Smooth muscle cell of the brain vasculature (primary cell): ENCODE results near the gene GUCY1A2.

ENCODE experiments used
- DNase-seq: peaks from one replicate; pipeline ENCODE4 v3.0.0-alpha.2; 2012; ENCODE audit warnings: low read depth, low spot score

Gene GUCY1A2

GRCh38 chr11:106998116-106998915 lies 20.0 kb downstream of the GUCY1A2 start:
- no peak for DNase-seq

- no peak for DNase-seq
Observed at GRCh38 chr11:106997227-106997626, 21.0 kb downstream of the GUCY1A2 start.

DNA sequence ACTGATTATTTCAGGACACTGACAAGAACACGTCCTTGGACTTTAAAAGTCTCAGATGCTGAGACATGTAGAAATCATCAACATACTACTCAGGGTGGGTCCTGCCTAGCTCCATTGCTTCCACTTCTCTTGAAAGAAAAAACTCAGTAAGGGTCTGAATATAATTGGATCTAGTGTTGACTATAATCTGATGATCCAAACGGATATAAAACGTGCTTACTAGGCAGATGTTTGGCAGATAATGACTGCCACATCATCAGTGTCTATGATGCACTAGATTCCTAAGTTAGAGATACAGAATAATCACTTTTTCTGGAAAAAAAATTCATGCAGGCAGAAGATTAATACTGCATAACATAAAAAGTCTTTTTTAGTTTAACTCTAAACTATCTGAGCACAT lies 21.6 kb downstream of the GUCY1A2 start:
- DNase-seq: no peak

DNA sequence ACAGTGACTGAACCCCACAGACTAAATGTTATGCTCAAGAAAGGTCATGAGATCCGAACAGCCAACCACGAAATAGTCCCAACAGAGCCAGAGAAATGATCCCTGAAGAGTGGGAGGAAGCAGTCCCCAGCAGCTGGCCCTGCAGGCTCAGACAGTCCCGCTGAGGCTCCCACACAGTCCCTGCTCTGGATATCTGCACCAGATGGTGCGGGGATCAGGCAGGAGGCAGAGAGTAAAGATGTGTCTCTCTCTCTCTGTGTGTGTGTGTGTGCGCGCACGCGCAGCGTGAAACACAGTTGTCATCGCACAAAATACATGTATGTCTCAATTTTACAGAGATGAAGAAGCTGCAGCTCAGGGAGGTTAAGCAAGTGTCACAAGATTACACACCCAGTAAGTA lies 27.9 kb downstream of the GUCY1A2 start:
- no peak for DNase-seq

- no peak for DNase-seq
Observed at GRCh38 chr11:106989078-106989455, 29.2 kb downstream of the GUCY1A2 start.

GRCh38 chr11:106988151-106989077 lies 29.9 kb downstream of the GUCY1A2 start:
- DNase-seq: no peak

DNA sequence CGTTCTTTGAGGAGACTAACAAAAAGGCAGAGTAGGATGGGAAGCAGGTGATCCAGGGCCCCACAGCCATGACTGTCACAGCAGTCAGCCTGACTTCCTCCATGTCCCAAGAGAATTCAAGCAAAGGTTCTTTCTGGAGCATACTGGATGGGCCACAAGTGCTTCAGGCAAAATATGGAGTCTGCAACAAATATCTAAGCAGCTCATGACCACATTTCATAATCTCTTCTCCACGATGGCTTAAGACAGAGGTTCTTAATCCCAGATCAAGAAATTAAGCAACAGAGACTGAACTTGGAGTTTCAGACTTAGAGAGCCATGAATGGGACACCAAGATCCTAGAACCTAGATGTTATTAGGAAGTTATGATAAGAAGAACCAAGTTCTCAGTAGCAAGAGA lies 31.6 kb downstream of the GUCY1A2 start:
- DNase-seq: no peak

GRCh38 chr11:106986261-106986660 lies 32.0 kb downstream of the GUCY1A2 start:
- no peak for DNase-seq

DNA sequence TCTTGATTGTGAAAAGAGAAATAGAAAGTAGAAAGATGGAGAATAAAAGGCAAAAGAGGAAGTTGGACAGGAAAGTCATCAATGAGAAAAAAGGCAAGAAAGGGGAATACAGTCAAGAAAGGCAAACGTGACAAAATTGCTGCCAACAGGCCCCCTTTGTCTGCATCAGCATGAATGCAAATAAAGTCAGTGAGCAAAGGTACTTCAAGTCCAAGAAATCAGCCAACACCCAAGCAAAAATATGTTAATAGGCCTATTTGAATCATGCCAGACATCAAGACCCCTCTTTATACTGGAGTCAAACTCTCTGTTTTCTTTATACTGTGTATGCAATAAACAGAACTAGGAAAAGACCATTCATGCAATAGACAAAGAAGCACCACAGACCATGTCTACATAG lies 34.3 kb downstream of the GUCY1A2 start:
- DNase-seq: no peak

DNA sequence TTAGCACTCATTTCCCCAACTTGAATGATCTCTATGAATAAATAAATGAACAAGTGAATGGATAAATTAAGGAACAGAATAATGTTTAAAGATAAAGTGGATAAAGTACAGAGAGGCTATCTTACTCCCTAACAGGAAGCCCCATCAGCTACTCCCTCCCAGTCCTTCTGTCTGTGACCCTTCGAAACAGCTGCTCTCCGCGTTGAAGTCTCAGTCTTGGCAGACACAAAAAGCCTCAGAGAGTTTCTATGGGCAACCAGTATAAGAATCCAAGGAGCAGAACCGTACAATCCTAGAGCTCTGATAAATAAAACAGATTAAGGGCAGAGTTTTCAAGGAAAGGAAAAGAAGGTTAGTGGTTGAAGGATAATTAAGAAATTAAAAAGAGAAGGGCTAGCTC lies 35.0 kb downstream of the GUCY1A2 start:
- DNase-seq: no peak

DNA sequence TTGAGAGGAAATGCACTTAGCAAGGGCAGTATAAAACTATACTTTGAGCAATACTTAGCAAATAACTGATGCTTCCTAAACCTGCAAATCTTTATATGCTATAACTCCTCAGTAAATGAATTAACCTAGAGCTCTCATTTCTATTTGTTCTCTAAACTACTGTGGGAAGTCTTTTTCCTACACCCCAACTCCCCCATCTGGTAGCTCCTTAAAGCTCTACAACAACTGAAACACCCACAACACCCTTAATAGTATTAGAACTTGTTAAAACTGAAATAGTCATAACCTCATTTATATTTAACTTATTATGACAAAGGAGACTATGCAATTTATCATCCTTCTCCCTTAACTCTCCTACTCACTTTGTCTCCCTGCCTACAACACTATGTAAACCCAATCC lies 43.4 kb downstream of the GUCY1A2 start:
- no peak for DNase-seq

GRCh38 chr11:106971864-106972263 lies 46.4 kb downstream of the GUCY1A2 start:
- DNase-seq: no peak

- no peak for DNase-seq
Observed at GRCh38 chr11:106969644-106970355, 48.5 kb downstream of the GUCY1A2 start.

DNA sequence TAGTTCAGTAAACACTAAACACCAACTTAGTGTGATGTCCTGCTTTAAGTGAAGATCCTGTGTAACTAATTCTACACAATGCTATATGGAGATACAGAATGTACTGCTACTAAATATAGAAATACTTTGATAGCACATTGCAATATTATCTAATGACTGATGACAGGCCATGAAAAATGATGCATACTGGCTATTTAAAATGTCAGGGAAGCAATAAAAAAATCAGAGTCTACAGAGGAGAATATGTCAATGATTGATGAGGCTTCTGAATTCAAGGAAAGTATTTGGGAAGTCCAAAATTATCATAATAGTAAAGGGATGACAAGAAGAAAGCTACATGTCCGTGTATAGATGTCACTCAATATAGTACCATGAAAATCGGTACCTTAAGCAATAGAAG lies 55.3 kb downstream of the GUCY1A2 start:
- no peak for DNase-seq

GRCh38 chr11:106961518-106961917 lies 56.8 kb downstream of the GUCY1A2 start:
- peak; percentile 76 for DNase-seq

- DNase-seq: no peak
Observed at GRCh38 chr11:106961048-106961447, 57.2 kb downstream of the GUCY1A2 start.

DNA sequence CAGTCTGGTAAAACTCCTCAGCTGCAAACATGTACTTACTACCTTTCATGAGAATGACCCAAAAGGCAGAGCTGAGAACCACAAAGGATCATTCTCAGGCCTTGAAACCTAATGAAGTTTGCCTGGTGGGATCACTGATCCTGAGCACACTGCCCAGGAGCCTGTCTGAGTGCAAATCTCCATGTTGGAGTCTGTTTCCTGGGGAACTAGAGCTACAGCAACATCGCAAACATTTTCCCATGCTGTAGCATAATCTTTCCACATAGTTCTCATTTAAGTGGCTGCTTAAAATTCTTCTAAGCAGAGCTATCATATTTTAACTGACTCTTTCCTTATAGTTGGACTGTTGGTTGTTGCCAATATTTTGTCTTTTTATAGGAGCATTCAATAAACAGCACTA lies 58.5 kb downstream of the GUCY1A2 start:
- no peak for DNase-seq

DNA sequence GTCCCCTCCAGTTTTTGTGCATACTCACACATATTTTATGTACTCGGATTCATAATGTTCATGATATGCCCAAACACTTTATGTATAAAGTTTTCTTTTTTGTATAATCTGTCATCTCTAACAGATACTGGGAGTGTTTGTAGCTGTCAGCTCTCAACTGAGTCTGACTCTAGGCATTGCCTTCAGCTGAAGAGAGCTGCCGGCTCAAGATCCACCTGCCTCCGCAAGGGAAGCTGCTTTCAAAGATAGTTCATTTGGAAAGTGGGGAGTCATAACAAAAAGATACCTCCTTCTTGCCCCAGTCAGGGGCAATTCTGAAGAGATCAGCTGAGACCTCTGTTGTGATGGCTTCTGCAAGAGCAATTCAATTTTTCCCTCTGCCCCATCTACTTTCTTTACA lies 58.9 kb downstream of the GUCY1A2 start:
- no peak for DNase-seq

DNA sequence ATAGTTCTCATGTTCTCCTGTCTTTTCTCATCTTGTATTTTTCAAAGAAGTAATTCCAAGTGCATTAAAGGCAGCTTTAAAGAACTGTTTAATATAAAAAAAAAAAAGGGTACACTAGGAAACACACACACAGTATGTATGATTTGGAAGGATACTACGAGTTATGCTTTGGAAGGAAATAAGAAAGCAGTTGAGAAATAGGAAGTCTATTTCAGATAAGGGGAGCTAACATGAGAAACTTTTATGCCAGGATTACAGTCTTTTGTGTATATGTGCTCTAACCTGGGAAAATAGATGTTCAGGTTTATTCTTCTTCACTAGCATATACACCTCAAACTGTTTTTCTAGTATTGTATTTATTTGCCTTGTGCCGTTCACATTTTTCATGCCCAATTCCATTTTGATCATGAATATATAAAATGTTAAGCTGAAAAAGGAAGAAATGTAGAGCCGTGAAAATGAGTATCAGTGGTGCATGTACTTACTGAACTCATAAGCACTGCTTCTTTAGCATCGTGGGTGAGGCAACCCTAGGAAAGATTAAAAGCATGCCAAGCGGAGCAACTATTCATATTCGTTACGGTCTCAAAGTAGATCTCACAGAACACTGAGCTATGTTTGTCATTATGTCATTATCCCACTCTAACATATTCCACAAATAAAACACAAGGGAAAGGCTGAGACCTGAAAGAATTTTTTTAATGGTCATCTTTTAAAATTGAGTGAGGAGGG lies 59.6 kb downstream of the GUCY1A2 start:
- no peak for DNase-seq

GRCh38 chr11:106957030-106957482 lies 61.2 kb downstream of the GUCY1A2 start:
- no peak for DNase-seq

DNA sequence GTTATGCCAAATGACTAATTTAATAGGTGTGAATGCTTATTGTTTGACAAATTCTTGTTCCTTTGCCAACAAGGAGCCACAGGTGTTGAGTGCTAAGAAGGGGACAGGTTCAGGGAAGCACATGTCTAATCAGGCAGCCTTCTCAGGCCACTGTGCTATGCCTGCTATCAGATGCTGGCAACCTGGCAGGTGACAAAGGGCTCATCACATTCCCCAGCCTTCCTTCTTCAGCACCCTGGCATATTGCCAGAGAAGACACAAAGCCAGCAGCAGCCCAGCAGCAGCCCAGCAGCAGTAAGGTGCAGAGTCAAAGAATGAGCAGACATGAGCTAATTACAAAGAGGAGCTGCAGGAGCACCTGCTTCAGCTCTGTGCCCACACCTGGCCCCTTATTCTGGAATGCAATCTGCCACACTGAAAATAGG lies 68.2 kb downstream of the GUCY1A2 start:
- no peak for DNase-seq
